Middle frontal gyrus (tissue), 1 donor: Measurements from ENCODE around the gene USP35.
"Not testable (repeated sequence)": the region's sequence is repeated elsewhere in the genome, so short reads cannot be mapped to it uniquely, and the experiment has no call there.

Source experiments
- DNase-seq: peaks from one replicate; pipeline ENCODE4 v3.0.0-alpha.2; 2015; ENCODE audit warnings: low spot score; ENCODE audit errors: extremely low spot score

USP35 gene

GRCh38 chr11:78233046-78233445 lies 44.3 kb downstream of the USP35 start:
- DNase-seq = not testable (repeated sequence)

GRCh38 chr11:78234006-78234405 lies 45.3 kb downstream of the USP35 start:
- no peak for DNase-seq

GRCh38 chr11:78237293-78238046 lies 48.8 kb downstream of the USP35 start:
- no peak for DNase-seq

GRCh38 chr11:78239781-78240180 lies 51.1 kb downstream of the USP35 start:
- DNase-seq = no peak

- no peak for DNase-seq
Observed at GRCh38 chr11:78241475-78241874, 52.8 kb downstream of the USP35 start.

- DNase-seq = no peak
Observed at GRCh38 chr11:78244080-78244479, 55.4 kb downstream of the USP35 start.

- no peak for DNase-seq
Observed at GRCh38 chr11:78244546-78245255, 56.0 kb downstream of the USP35 start.

- no peak for DNase-seq
Observed at GRCh38 chr11:78248191-78248590, 59.5 kb downstream of the USP35 start.

- no peak for DNase-seq
Observed at GRCh38 chr11:78248903-78249302, 60.2 kb downstream of the USP35 start.

- no peak for DNase-seq
Observed at GRCh38 chr11:78250099-78250498, 61.4 kb downstream of the USP35 start.

- no peak for DNase-seq
Observed at GRCh38 chr11:78251083-78251775, 62.5 kb downstream of the USP35 start.

GRCh38 chr11:78253797-78254196 lies 65.1 kb downstream of the USP35 start:
- DNase-seq = no peak

- DNase-seq = no peak
Observed at GRCh38 chr11:78254268-78254667, 65.5 kb downstream of the USP35 start.

GRCh38 chr11:78255919-78256318 lies 67.2 kb downstream of the USP35 start:
- DNase-seq = no peak

GRCh38 chr11:78256962-78257361 lies 68.2 kb downstream of the USP35 start:
- DNase-seq = no peak

GRCh38 chr11:78257654-78258053 lies 68.9 kb downstream of the USP35 start:
- DNase-seq = no peak

- DNase-seq = no peak
Observed at GRCh38 chr11:78259777-78260487, 71.2 kb downstream of the USP35 start.

- no peak for DNase-seq
Observed at GRCh38 chr11:78261367-78261766, 72.6 kb downstream of the USP35 start.

- DNase-seq = no peak
Observed at GRCh38 chr11:78261828-78262227, 73.1 kb downstream of the USP35 start.

GRCh38 chr11:78262238-78262637 lies 73.5 kb downstream of the USP35 start:
- DNase-seq = no peak

GRCh38 chr11:78262691-78263090 lies 74.0 kb downstream of the USP35 start:
- DNase-seq = no peak
